K562 (cell line): Measurements from ENCODE around the gene NINJ1. TPM values are rescaled to one million over a fixed set of nuclear protein-coding genes. Genes with fewer than 3 reads are reported as not detected.

ENCODE experiments used
- ATF1 ChIP-seq, 2 experiments: fragments of 450-650 bp in 1 of 2; IDR thresholded peaks; 2 replicates each; pipeline ENCODE4 v1.6.1; 2016; ENCODE audit warnings: missing compliant biosample characterization in 1 of 2, missing genetic modification characterization in 1 of 2
- CBX3 ChIP-seq, 2 experiments: IDR thresholded peaks; 1 replicate in 1 of 2; 2 replicates in 1 of 2; pipeline ENCODE4 v1.6.1; 2012; ENCODE audit warnings: inconsistent platforms in 2 of 2, low read length in 2 of 2, borderline replicate concordance in 1 of 2, control low read depth in 1 of 2
- CTBP1 ChIP-seq: fragments of 450-650 bp; IDR thresholded peaks from 2 replicates; pipeline ENCODE4 v1.6.1; 2016; ENCODE audit warnings: borderline replicate concordance
- EGR1 ChIP-seq: fragments of 450-650 bp; conservative IDR thresholded peaks from 2 replicates; pipeline ENCODE4 v1.6.1; 2017; ENCODE audit warnings: mild to moderate bottlenecking
- GMEB1 ChIP-seq: fragments of 250-450 bp; sonication (Bioruptor Pico); IDR thresholded peaks from 2 replicates; pipeline ENCODE4 v1.4.0; 2020; ENCODE audit warnings: mild to moderate bottlenecking
- HNRNPH1 ChIP-seq: fragments of 200-400 bp; formaldehyde crosslinking; optimal IDR thresholded peaks from 2 replicates; pipeline ENCODE3; 2017; ENCODE audit warnings: low read depth, mild to moderate bottlenecking, low read length, moderate library complexity
- HNRNPL ChIP-seq: fragments of 200-400 bp; formaldehyde crosslinking; IDR thresholded peaks from 2 replicates; pipeline ENCODE4 v1.6.1; 2017; ENCODE audit warnings: low read depth, mild to moderate bottlenecking, low read length
- HSF4 ChIP-seq: fragments of 250-450 bp; sonication (Bioruptor Pico); IDR thresholded peaks from 2 replicates; pipeline ENCODE4 v2.1.2; 2022; ENCODE audit warnings: mild to moderate bottlenecking, moderate library complexity, borderline replicate concordance
- IRF1 ChIP-seq: sonication (generic); formaldehyde crosslinking; IDR thresholded peaks from 2 replicates; pipeline ENCODE4 v1.8.0; 2022; ENCODE audit warnings: missing genetic modification reagents, mild to moderate bottlenecking, borderline replicate concordance
- KAT7 ChIP-seq: sonication (generic); formaldehyde crosslinking; IDR thresholded peaks from 2 replicates; pipeline ENCODE4 v1.8.0; 2022; ENCODE audit warnings: missing genetic modification reagents, mild to moderate bottlenecking, borderline replicate concordance
- MTA1 ChIP-seq: fragments of 450-650 bp; IDR thresholded peaks from 2 replicates; pipeline ENCODE4 v1.6.1; 2017; ENCODE audit warnings: borderline replicate concordance
- NR2C2 ChIP-seq, 2 experiments: fragments of 200-800 bp in 1 of 2; sonication (Bioruptor generic) in 1 of 2; sonication (generic) in 1 of 2; formaldehyde crosslinking in 1 of 2; IDR thresholded peaks; 2 replicates each; pipeline versions ENCODE4 v1.6.1 to v1.8.0; 2016 to 2022; ENCODE audit warnings: mild to moderate bottlenecking in 1 of 2, missing compliant biosample characterization in 1 of 2, missing genetic modification characterization in 1 of 2, missing genetic modification reagents in 1 of 2
- PATZ1 ChIP-seq: fragments of 250-450 bp; sonication (Bioruptor Pico); IDR thresholded peaks from 2 replicates; pipeline ENCODE4 v1.5.0; 2020; ENCODE audit warnings: mild to moderate bottlenecking, borderline replicate concordance
- RAD21 ChIP-seq, 2 experiments: fragments of 250-450 bp in 1 of 2; fragments of 450-650 bp in 1 of 2; sonication (Bioruptor Pico) in 1 of 2; formaldehyde crosslinking in 1 of 2; IDR thresholded peaks in 1 of 2; conservative IDR thresholded peaks in 1 of 2; 2 replicates each; pipeline versions ENCODE4 v1.4.0 to v1.8.0; 2020 to 2022; ENCODE audit warnings: mild to moderate bottlenecking in 2 of 2, moderate library complexity in 1 of 2
- SIN3B ChIP-seq: fragments of 450-650 bp; IDR thresholded peaks from 2 replicates; pipeline ENCODE4 v1.6.1; 2017; ENCODE audit warnings: low read depth, mild to moderate bottlenecking, moderate library complexity
- STAT5B ChIP-seq: fragments of 250-450 bp; sonication (Bioruptor Pico); IDR thresholded peaks from 2 replicates; pipeline ENCODE4 v1.8.0; 2021; ENCODE audit warnings: mild to moderate bottlenecking, inconsistent platforms
- TARDBP ChIP-seq: fragments of 450-650 bp; IDR thresholded peaks from 2 replicates; pipeline ENCODE4 v1.6.1; 2016
- TEAD2 ChIP-seq: fragments of 450-650 bp; IDR thresholded peaks from 2 replicates; pipeline ENCODE4 v1.6.1; 2016; ENCODE audit warnings: missing genetic modification characterization, control low read depth, missing compliant biosample characterization
- TFAP4 ChIP-seq: sonication (generic); formaldehyde crosslinking; IDR thresholded peaks from 2 replicates; pipeline ENCODE4 v1.8.0; 2022; ENCODE audit warnings: missing genetic modification reagents, mild to moderate bottlenecking, moderate library complexity, borderline replicate concordance
- ZNF24 ChIP-seq: fragments of 450-650 bp; IDR thresholded peaks from 2 replicates; pipeline ENCODE4 v1.6.1; 2016
- ZNF561 ChIP-seq: fragments of 450-650 bp; formaldehyde crosslinking; conservative IDR thresholded peaks from 2 replicates; pipeline ENCODE4 v1.4.0; 2020; ENCODE audit warnings: mild to moderate bottlenecking, moderate library complexity
- polyA plus RNA-seq, 8 experiments: library from polyadenylated mRNA; depleted of rRNA in 4 of 8; stranded (reverse) in 5 of 8; unstranded in 3 of 8; fragments of >200 nt; fragmentation: Nextera tagmentation in 2 of 8; fragmentation: Illumina TruSeq in 1 of 8; extraction: Ambion mirVana in 2 of 8; extraction: Trizol in 1 of 8; gene quantifications; 2 replicates each; pipeline versions ENCODE4 v1.2.1 to v1.2.3, GENCODE V29; 2011 to 2014; ENCODE audit warnings: inconsistent platforms in 1 of 8, missing spikeins in 1 of 8
- total RNA-seq, 7 experiments: library from RNA; depleted of rRNA in 6 of 7; stranded (reverse); fragments of >200 nt in 6 of 7; fragmentation: Illumina TruSeq in 2 of 7; extraction: Trizol in 2 of 7; gene quantifications; 2 replicates each; pipeline versions ENCODE4 v1.2.1 to v1.2.3, GENCODE V29; 2011 to 2021; ENCODE audit warnings: low replicate concordance in 1 of 7

Gene NINJ1
- total and polyA plus RNA-seq, 9 of the 15 experiments (the other 6 are each of a cell fraction or from before 2014, with no cell fraction given): 0.13 to 8.4 (median 4.9) TPM

- TF ChIP-seq MTA1 (no peak), STAT5B (CRISPR knock-in tag) (no peak), ATF1 (CRISPR knock-in tag; IDR thresholded peaks at IDR 0.05) (no peak), ATF1 (tag; IDR thresholded peaks at IDR 0.05) (0 out of 2 replicates have a peak, but pooled peaks have one; percentile 3), GMEB1 (CRISPR knock-in tag) (peak; percentile 12; the same call in 1 of the 2 replicates), HNRNPL (no peak), SIN3B (no peak), RAD21 (CRISPR knock-in tag; conservative IDR thresholded peaks at IDR 0.05 in 1 of 2, IDR thresholded peaks at IDR 0.05 in 1 of 2) (no peak; a peak in 1 of 4 replicates), HNRNPH1 (no peak), ZNF561 (no peak), IRF1 (CRISPR knock-in tag) (no peak), NR2C2 (CRISPR knock-in tag; IDR thresholded peaks at IDR 0.05) (no peak), NR2C2 (tag; IDR thresholded peaks at IDR 0.05) (peak; percentile 8; the same call in 1 of the 2 replicates), TFAP4 (CRISPR knock-in tag) (peak; percentile 23; the same call in 1 of the 2 replicates), EGR1 (peak; percentile 82), PATZ1 (CRISPR knock-in tag) (no peak), ZNF24 (no peak), TEAD2 (no peak), CTBP1 (peak; percentile 49), KAT7 (CRISPR knock-in tag) (peak; percentile 47), HSF4 (CRISPR knock-in tag) (no peak), TARDBP (no peak), CBX3 (IDR thresholded peaks at IDR 0.05; ENCODE audit: borderline replicate concordance in 1 of 2, low read length in 2 of 2) (no peak)
Observed at GRCh38 chr9:93134015-93134739, at the start of gene NINJ1 (continued).
